ENCODE data around the gene PBX3.

Gene PBX3

DNA sequence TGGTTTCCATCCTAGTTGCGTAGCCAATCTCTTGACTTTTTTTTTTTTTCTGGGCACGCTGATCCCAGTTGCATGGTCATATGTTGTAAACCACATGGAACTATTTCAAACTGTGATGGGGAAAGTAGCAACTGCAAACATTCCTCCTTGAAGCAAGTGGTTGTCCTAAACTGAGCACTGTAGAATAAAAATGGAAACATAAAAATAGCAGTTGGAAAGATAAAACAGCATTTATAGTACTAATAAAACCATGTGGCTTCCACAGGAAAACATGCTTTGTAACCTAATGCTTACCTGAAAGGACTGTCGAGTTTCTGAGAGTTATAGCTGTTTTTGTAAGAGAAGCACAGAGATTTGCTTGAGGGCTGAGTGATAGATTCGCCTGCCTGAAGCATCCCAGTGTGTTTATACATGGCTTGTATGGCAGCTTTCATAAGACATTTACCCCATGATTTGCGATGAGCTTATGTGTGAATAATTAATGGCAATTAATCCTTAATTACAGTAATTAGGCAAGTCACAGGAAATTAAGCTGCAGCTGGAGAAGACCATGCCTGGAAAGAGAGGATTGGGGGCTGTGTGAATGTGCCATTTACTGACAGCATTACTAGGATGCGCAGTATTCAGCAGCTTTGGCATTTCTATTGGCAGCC is 136.5 kb downstream of the PBX3 start:
- no peak for DNase-seq

DNA sequence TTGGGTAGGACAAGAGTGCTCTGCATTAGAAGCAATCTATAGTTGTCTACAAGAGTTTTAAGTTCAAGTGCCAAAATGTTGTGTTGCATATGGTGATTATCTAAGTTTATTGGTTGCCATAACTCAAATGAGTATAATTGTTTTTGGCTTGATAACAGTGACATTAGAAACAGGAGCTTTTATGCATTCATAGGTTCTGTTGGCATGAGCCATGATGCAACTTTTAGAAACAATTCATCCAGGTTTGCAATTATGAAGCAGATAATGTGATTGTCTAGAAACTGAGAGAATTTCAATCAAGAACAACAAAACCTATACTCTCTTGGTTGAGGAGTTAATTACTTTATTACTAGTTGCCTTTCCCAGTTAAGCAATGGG is 137.0 kb downstream of the PBX3 start:
- DNase-seq: no peak

DNA sequence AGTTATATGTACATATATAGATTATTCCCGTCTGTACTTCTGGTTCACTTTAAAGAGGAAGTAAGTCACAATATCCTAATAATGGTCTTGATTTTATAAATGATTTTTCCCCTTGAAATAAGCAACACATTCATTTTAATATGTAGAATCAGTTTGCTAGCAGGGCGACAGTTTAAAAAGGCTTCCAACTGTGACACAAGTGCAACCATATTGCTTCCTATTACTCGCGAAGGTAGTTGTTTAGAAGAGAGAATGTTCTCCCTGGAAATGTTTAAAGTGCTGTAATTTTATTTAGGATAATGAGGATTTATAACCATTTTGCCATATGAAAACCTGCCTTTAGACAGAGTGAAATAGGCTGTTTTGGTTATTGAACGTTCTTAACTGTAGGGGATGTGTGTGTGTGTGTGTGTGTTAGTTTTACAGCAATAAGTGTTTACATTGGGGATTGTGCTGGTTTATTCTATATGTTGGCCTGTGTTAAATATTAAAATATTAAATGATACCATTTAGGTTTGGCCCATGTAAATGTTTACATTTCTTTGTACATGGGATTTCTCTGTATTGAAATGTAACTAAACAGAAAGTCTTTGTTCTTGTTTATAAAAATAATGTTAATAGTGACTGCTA is 138.3 kb downstream of the PBX3 start:
- DNase-seq: no peak

DNA sequence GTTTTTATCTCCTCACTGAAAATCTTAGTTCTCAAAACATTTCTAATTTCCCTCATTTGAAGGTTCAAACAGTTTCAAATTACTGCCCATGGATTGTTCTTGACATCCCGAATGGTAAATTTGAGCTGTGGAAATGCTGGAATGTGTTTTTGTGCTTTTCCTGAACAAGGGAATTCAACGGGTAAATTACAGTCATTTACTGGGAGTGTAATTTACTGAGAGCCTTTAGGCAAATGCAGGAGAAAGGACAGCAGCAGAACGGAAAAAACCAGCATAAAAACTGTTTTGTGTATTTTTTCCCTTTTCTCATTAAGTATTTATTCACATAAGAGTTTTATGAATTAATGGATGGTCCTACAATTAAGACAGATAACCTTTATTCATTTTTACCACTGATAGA is 139.2 kb downstream of the PBX3 start:
- DNase-seq: no peak

DNA sequence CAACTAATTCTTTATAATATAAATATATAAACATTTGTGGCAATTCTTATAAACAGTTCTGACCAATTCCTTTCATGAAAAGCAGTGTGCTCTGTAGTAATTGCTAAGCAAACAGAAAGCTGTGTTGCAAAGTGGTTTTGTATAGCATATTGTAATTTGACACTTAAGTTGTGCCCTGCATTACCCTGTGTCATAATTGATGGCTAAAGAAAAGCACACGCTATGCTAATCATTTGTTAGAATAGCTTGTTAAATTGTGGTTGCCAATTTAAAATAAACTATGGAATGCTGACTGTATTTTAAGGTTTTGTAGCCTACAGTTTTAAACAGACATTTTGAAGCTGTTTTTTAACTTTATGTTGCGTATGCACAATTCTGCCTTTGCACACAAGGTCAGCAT is 140.0 kb downstream of the PBX3 start:
- DNase-seq: no peak

DNA sequence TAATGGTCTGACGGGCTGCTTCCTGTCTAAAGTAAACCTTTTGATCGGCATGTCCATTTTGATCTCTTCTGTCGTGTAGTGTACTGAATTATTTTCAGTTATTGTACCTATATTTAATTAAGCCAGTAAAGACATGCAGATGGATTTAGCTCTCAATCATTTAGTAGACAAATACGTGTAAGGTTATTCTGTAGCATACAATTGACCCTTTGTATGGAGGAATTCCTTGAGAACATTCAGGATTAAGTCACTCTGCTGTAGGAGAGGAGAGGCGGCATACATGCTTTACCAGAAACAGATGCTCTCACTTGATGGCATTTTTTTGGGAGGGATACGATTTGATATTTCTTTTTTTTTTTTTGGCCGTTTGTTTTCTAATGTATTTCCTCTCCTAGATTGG is 141.0 kb downstream of the PBX3 start:
- DNase-seq: no peak

DNA sequence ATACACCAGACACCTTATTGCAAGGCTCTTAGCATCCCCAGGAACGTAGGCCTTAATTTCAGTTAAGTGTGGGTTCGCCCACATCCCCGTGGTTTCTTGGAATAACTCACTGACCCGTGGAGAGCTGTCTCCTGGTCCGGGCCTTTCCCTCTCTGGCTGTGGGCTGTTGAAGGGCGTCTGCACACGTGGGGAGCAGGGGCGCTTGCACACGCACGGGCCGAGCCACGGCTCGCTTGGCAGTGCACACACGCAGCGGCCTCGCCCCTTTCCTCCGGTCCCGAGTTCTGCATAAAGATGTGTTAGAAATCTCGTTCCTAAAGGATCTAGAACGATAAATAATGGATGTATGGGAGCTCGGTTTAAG is 141.9 kb downstream of the PBX3 start:
- no peak for DNase-seq

DNA sequence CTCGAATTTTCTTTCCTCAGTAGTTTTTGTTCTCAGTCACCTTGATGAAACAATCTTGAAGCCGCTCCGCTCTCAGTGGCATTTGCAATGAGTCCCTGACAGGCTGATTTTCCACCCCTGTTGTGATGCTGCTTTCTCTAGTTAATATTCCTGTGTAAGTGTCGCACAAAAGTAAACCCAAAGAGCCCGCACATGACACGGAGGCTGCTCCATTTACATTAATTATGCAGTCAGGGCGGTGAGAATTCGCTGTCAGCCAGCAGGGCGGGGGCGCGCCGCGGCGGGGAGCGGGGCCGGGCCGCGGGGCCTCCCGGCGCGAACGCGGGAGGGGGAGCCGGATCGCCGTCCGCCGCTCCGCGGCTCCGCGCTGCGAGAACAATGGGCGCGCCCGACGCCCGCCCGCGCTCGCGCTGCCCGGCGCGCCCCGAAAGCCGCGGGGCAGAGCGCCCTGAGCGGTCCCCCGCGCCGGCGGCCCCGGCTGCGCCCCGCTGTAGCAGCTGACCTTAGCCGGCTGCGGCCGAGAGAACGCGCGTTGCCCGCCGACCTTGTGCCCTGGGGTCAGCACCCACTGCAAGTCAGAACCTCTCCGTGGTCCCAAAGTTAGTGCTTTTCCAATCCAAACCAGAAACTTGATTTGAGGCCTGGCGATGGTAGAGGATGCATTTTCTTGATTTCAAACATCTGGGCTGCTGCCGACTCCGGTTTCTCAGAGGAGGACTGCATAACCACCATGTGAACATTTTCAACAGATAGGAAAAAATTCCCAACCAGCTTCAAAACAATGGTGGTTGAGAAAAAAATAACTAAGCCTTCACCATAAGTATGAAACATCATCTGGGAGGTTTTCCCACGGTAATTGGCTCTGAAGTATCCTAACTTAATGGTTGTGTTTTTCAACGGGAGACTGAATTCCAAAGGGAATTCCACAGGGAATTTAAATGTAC is 142.6 kb downstream of the PBX3 start:
- DNase-seq: peak; percentile 14 to 21

DNA sequence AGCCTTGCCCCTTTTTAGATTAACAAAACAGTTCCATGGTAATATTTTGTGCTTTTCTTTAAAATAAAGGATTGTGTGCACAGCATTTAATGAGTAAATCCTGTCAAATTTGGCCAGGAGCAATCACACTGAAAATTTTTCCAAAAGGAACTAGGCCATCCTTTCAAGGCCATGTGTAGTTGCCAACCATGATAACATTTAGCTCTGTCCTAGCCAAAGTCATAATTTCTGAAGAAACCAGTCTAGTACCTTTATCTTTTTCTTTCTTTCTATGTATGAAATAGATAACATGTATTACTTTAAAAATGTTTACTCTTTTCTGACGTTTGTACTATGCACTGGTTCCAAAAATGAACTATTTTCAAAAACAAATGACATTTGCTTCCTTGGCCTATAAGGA is 143.7 kb downstream of the PBX3 start:
- DNase-seq: no peak

DNA sequence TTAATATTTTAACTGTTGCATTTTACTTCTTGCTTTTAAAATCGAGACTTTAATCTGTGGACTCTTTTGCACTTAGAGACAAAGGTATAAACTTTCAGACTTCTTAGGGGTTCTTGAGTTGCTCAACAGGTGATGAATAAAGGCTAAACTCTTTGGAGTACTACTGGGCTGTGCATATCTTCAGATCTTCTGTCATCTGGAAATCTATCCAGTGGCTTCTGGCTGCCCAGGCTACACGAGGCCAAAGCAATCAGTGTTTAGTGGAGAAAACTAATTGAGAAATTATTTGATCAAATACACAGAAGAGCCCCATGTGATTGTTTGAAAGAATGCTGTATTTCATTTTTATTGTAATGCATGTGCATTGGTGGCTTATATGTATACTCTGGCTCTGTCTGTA is 146.1 kb downstream of the PBX3 start:
- DNase-seq: no peak

DNA sequence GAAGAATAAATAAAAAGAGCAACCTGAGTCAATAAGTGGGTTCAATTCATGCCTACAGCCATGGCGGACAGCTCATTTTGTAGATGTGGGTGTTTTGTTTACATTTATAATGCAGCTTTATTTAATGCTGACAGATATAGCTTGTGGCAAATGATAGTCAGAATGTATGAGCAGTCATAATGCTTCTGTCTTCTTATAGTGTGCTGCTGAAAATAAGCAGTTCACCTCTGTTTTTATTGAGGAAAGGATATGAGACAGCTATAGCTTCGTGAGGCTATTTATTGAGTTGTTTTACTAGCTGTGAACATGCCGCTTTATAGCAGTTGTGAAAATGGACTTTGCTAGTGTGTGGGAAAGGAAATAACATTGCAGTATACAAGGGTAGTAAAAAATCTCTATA is 147.4 kb downstream of the PBX3 start:
- DNase-seq: no peak

DNA sequence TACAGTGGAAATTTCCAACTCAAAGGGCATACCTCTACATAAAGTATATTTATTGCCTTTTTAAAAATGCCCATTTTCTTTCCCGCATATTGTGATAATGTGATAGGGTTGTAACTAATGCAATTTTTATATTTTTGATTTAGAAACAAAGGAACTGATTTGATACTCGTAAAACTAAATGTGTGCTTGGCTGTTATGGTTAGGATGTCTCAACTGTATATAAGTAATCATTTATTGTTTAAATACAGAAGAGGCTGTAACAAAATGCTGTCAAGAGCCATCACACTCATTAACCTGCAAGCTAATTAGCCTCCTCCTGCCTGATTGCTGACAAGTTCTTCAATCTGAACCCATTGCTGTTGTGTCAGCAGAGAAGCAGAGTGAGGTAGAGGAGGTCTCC is 149.2 kb downstream of the PBX3 start:
- no peak for DNase-seq

DNA sequence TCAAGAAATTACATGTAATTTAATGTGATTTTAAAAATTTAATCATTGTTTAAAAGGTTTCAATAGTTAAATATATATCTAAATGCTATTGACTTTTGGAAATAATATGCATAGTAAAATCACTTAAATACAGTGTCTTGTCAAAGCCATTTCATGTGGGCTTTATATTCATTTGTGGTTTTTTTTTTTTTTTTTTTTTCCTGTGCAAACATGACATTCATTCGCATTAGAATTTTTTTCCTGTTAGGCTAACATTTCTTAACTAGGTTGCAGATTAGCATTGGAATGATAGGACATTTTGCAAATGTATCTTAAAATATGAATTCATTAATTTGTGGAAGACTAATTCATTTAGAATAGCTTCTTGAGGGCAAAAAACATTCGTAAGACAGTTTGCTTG is 149.8 kb downstream of the PBX3 start:
- DNase-seq: no peak

DNA sequence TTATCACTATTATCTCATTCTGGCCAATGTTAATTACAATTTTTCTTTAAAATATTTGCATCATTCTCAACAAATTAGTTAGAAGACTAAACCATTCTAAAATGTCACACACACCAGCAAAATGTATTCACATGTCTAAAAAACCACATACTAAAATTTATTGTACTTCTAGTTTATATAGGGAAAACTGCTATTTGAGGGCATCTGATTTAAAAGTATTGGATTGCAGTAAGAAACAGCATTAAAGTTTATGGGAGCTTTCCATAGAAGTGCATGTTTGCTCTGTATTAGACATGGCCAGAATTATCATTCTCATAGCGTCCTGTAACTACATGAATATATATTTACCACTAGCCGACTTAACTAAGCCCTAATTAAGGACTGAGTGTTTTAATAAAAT is 150.3 kb downstream of the PBX3 start:
- DNase-seq: no peak

DNA sequence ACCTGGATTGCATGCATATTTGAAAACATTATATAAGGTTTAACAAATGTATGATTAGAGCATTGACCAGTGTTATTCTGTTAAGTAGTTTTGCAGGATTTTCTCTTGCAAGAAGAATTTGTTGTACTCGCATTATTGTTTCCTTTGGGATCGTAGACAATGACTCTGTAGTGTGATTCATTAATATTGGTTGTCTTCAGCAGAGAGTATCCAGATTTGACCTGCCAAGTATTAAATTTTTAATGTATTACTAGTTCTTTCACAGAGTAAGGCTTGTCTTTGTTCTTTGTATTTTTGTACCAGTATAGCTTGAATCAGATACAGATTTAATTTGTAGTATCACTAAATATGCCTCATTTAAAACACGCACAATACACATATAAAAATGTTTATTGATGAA is 155.0 kb downstream of the PBX3 start:
- no peak for DNase-seq

DNA sequence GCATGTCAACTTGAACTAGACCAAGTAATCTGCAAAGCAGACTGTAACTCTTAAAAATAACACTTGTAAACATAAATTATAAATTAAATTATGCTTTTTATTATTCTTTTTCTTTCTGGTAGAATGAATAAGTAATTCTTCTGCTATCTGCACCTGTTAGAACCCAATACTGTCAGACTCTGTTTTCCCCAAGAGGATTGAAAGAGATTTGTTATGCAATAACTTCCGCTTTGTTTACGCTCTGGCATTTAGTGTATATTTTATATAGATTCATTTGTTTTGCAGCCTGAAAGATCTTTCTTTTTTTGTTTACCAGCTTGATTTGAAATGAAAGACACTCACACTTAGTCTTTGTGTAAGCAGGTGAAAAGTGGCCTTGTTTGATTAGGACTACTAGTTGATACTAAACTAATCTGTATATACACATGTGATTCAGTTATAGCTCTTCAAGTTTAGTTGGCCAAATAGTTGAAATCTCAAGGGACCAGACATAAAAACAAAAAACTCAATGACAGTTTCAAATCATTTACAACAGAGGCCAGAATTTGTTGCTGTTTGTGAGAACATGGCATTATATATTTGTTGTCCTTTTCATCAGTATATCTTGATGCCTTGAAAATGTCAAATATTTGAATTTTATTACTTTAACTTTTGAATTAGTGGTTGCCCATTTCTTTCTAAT is 155.8 kb downstream of the PBX3 start:
- no peak for DNase-seq

DNA sequence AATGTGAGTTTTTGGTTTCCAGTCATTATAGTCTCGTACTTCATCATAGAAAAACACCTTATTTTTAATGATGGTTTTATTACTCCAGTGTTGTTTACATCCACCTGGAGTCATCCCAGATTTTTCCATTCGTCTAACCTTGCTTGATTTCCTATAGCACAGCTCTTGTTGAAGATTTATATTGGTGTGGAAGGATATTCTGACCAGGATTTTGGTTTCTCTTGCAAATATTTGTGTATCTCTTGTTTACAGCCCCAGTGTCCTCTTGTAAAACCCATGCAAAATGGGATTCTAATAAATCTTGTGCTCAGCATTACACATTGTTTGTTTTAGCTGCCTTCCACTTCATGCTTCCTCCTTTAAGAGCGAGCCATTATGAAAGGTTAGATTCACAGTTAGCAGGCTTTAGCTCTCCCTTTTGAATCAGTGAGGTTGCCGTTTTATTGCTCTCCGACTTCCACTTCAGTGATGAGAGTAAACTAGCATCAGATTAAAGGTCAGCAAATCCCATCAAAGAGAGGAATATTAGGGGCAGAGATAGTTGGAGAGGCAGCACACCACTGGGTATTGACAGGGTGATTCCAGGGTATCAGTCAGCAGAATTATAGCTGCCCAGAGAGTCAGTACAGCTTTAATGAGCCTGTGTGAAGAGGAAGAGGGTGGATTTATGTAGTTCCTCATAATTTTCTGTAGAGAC is 157.1 kb downstream of the PBX3 start:
- DNase-seq: no peak

DNA sequence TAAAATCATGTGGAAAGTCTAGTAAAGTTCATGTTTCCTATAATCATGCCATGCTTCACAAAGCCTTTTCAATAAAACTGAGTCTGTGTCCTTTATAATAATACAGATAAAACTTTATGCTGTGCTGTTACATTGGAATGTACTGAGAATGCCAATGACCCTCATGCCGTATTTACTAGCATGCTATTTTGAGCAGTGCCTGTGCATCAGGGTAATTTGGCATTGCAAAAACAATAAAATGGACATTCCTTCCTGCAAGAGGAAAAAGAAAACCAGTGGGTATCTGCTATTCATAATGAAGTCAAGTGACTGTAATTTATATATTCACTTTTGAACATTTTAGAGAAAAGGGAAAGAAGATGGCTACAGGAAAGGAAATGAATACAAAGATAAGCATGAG is 159.0 kb downstream of the PBX3 start:
- no peak for DNase-seq

DNA sequence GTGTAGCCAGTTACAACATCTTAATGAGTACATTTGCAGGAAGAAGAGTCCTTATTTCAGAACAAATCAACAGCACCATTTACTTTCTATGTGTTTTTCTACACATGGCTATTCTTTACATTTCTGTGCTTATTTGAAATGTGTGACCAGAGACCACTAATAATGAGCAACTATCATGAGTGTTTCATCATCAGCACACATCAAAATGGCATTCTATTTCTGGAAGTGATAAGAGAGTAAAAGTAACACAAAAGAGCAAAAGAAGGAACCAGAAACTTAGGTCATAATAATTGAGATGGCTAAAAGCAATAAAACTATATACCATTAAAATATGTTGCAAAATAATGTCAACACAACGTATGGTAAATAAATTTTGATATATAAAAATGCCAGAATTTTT is 159.7 kb downstream of the PBX3 start:
- no peak for DNase-seq

DNA sequence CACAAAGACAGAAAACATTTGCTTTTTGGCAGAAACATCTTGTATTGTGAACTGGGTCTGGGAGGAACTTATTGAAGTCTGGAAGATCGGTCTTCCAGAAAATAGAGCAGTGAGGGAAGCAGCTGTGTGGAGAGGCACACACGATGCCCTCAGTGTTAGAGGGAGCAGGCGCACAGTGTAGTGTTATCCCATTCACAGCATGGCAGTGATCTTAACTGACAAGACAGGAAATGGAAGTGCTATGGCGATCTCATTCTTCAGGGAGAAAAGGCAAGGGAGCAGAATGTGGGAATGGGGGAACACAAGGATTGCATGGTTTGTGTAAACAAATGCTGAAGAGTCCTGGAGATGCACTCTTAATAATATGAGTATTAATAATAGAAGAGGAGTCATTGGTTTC is 161.0 kb downstream of the PBX3 start:
- DNase-seq: no peak

DNA sequence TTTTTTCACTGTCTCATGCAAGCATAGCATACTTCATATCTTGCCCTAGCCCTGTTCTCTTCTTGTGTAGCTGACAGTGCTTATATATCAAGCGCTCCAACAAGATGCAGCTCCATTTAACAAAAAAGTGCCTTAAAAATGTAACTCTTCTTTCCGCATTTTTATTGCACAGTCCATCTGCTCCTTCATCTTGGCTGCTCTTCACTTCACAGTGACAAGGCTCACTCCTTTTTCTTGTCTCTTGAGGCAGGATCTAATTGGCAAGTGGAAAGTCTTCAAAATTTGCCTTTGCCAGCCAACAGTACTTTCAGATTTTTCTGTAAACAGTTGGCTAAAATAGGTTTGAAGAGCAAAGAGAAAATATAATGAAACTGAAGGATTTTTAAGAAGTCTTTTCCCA is 161.8 kb downstream of the PBX3 start:
- DNase-seq: no peak

DNA sequence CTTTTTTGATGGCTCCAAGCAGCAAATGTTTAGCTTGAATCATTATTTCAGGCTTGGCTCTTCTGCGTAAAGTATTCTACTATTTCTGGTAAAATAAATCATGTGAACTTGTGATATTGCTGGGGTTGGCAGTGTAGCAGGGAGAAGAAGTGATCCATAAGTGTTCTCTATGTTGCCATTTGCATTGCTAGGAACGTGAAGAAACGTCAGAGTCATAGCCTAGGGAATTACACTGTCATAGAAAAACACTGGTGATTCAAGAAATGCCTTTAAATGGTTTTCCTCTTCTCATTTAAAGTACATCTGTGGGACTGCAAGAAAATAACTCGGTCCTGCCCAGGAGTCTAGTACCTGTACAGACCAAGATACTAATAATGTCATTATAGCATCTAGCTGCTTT is 162.3 kb downstream of the PBX3 start:
- no peak for DNase-seq

DNA sequence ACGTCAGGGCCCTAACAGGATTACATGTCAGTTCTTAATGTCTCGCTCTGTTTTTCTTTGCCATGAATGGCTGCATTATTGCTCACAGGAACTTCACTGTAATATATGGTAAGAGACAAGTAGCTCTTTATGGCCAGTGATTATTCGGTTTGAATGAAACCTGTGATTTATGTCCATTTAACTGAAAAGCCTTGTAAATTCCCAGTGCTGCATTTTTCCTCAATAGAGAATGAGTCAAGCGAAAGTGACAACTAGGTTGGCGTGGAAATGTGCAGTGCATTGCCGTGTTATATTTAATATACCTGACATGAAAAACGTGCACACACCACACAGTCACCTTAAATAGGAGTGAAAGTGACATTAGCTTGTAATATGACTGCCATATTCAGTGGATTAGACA is 163.1 kb downstream of the PBX3 start:
- no peak for DNase-seq
